Osteocyte (in vitro differentiated cells): ENCODE measurements around the gene PSAPL1. TPM values are rescaled to one million over a fixed set of nuclear protein-coding genes. Genes with fewer than 3 reads are reported as not detected.

Source experiments
- DNase-seq: peaks from one replicate; pipeline ENCODE4 v3.0.0; 2021; ENCODE audit warnings: mixed read lengths; ENCODE audit not compliant: unreplicated experiment; ENCODE audit errors: extremely low spot score
- H3K27ac Mint-ChIP-seq: one replicate; pipeline ENCODE4 v1.8.0; 2021; ENCODE audit warnings: mild to moderate bottlenecking, mixed read lengths; ENCODE audit not compliant: unreplicated experiment
- H3K27me3 Mint-ChIP-seq: one replicate; pipeline ENCODE4 v1.8.0; 2021; ENCODE audit warnings: mixed read lengths; ENCODE audit not compliant: unreplicated experiment
- H3K36me3 Mint-ChIP-seq: one replicate; pipeline ENCODE4 v1.8.0; 2021; ENCODE audit warnings: mixed read lengths; ENCODE audit not compliant: unreplicated experiment
- H3K4me1 Mint-ChIP-seq: one replicate; pipeline ENCODE4 v1.8.0; 2021; ENCODE audit warnings: mixed read lengths; ENCODE audit not compliant: unreplicated experiment
- H3K4me3 Mint-ChIP-seq: one replicate; pipeline ENCODE4 v1.8.0; 2021; ENCODE audit warnings: mild to moderate bottlenecking, moderate library complexity, mixed read lengths; ENCODE audit not compliant: unreplicated experiment
- H3K9me3 Mint-ChIP-seq: one replicate; pipeline ENCODE4 v1.8.0; 2021; ENCODE audit warnings: mixed read lengths; ENCODE audit not compliant: unreplicated experiment
- CTCF ChIP-seq: fragments of 200-600 bp; sonication (generic); IDR thresholded peaks from 2 replicates; pipeline ENCODE4 v1.5.0; 2021; ENCODE audit warnings: antibody characterized with exemption, mild to moderate bottlenecking, moderate library complexity
- total RNA-seq: library from RNA; stranded (reverse); gene quantifications from 2 replicates; pipeline ENCODE4 v1.2.1, GENCODE V29; 2021

PSAPL1 gene
- total RNA-seq, 1 donor from 2014 or later, result not detected

- no peaks in the 10 kb centered on the region for H3K9me3 Mint-ChIP-seq
- no peak overlapping the region for H3K27ac Mint-ChIP-seq
- H3K4me3 Mint-ChIP-seq, result no peak overlapping the region
- DNase-seq, result no peak
- no peaks in the 10 kb centered on the region for H3K36me3 Mint-ChIP-seq
- no peaks in the 10 kb centered on the region for H3K4me1 Mint-ChIP-seq
- no peaks in the 10 kb centered on the region for H3K27me3 Mint-ChIP-seq
- TF ChIP-seq CTCF, result no peak
Observed at GRCh38 chr4:7433376-7434140, 1.2 kb downstream of the PSAPL1 start.

- Mint-ChIP-seq H3K4me1 (no peaks in the 10 kb centered on the region), H3K27me3 (no peaks in the 10 kb centered on the region), H3K4me3 (no peak overlapping the region), H3K27ac (no peak overlapping the region), H3K36me3 (no peaks in the 10 kb centered on the region), H3K9me3 (no peaks in the 10 kb centered on the region)
- no peak for TF ChIP-seq CTCF
- DNase-seq, result no peak
Observed at GRCh38 chr4:7432531-7433375, 2.0 kb downstream of the PSAPL1 start.

- TF ChIP-seq CTCF, result no peak
- no peak overlapping the region for H3K4me3 Mint-ChIP-seq
- DNase-seq, result no peak
- H3K4me1 Mint-ChIP-seq, result no peaks in the 10 kb centered on the region
- no peaks in the 10 kb centered on the region for H3K36me3 Mint-ChIP-seq
- H3K27me3 Mint-ChIP-seq, result no peaks in the 10 kb centered on the region
- no peaks in the 10 kb centered on the region for H3K9me3 Mint-ChIP-seq
- no peak overlapping the region for H3K27ac Mint-ChIP-seq
Observed at GRCh38 chr4:7431696-7432530, 2.8 kb downstream of the PSAPL1 start.

GRCh38 chr4:7430965-7431695 is 3.6 kb downstream of the PSAPL1 start:
- no peaks in the 10 kb centered on the region for H3K9me3 Mint-ChIP-seq
- TF ChIP-seq CTCF, result no peak
- no peaks in the 10 kb centered on the region for H3K36me3 Mint-ChIP-seq
- no peaks in the 10 kb centered on the region for H3K4me1 Mint-ChIP-seq
- H3K27me3 Mint-ChIP-seq, result no peaks in the 10 kb centered on the region
- H3K4me3 Mint-ChIP-seq, result no peak overlapping the region
- DNase-seq, result no peak
- H3K27ac Mint-ChIP-seq, result no peak overlapping the region
